HG03432 (cell line): ENCODE results near the gene KCNG1.

Experiments
- ATAC-seq: cut with Tn5 transposase; IDR thresholded peaks from one replicate; pipeline ENCODE4 v1.9.1; 2021; ENCODE audit warnings: mild to moderate bottlenecking, moderate library complexity; ENCODE audit not compliant: unreplicated experiment

The KCNG1 gene

GRCh38 chr20:51014797-51015722, 7.8 kb downstream of the KCNG1 start:
- ATAC-seq: no peak

- no peak for ATAC-seq
Observed at GRCh38 chr20:51013577-51014330, 9.2 kb downstream of the KCNG1 start.

GRCh38 chr20:51012357-51012756, 10.6 kb downstream of the KCNG1 start:
- ATAC-seq: no peak

- ATAC-seq: no peak
Observed at GRCh38 chr20:51011479-51011878, 11.4 kb downstream of the KCNG1 start.

- ATAC-seq: no peak
Observed at GRCh38 chr20:51010932-51011331, 12.0 kb downstream of the KCNG1 start.

- no peak for ATAC-seq
Observed at GRCh38 chr20:51010043-51010365, 12.9 kb downstream of the KCNG1 start.

- ATAC-seq: no peak
Observed at GRCh38 chr20:51009303-51010042, 13.4 kb downstream of the KCNG1 start.

GRCh38 chr20:51008718-51009117, 14.2 kb downstream of the KCNG1 start:
- ATAC-seq: no peak

GRCh38 chr20:51005214-51005613, 17.7 kb downstream of the KCNG1 start:
- ATAC-seq: no peak

GRCh38 chr20:51004781-51005180, 18.1 kb downstream of the KCNG1 start:
- ATAC-seq: no peak

GRCh38 chr20:51004305-51004727, 18.6 kb downstream of the KCNG1 start:
- no peak for ATAC-seq

- no peak for ATAC-seq
Observed at GRCh38 chr20:51003753-51004152, 19.2 kb downstream of the KCNG1 start.

GRCh38 chr20:51002633-51003032, 20.3 kb downstream of the KCNG1 start:
- ATAC-seq: no peak

GRCh38 chr20:51001430-51002265, 21.3 kb downstream of the KCNG1 start:
- ATAC-seq: no peak

GRCh38 chr20:50999355-50999754, 23.6 kb downstream of the KCNG1 start:
- ATAC-seq: no peak

- ATAC-seq: no peak
Observed at GRCh38 chr20:50996901-50997865, 25.7 kb downstream of the KCNG1 start.

- ATAC-seq: no peak
Observed at GRCh38 chr20:50995506-50995905, 27.4 kb downstream of the KCNG1 start.

- no peak for ATAC-seq
Observed at GRCh38 chr20:50993876-50994275, 29.0 kb downstream of the KCNG1 start.

- ATAC-seq: peak; percentile 60
Observed at GRCh38 chr20:50992733-50993457, 30.0 kb downstream of the KCNG1 start.
